Transverse colon (tissue), 4 donors: Measurements from ENCODE around the gene DPP10. TPM values are rescaled to one million over a fixed set of nuclear protein-coding genes. Genes with fewer than 3 reads are reported as not detected.
A peak's percentile ranks its signal among the peaks of the same experiment; 100 is the strongest.

Experiments used
- DNase-seq: peaks from one replicate; pipeline ENCODE4 v3.0.0-alpha.2; 2019
- H3K27ac ChIP-seq, 4 donors: fragments of 200-600 bp; sonication (generic); 2 replicates each; pipeline ENCODE4 v1.5.1; 2016 to 2018; ENCODE audit warnings: inconsistent platforms in 4 of 4
- H3K27me3 ChIP-seq: fragments of 200-600 bp; sonication (generic); 2 replicates; pipeline ENCODE4 v1.5.1; 2017; ENCODE audit warnings: inconsistent platforms
- H3K36me3 ChIP-seq, 4 donors: fragments of 200-600 bp; sonication (generic); 2 replicates each; pipeline ENCODE4 v1.5.1; 2017 to 2019; ENCODE audit warnings: inconsistent platforms in 4 of 4
- H3K4me1 ChIP-seq, 4 donors: fragments of 200-600 bp; sonication (generic); 2 replicates each; pipeline ENCODE4 v1.5.1; 2017 to 2020; ENCODE audit warnings: inconsistent platforms in 4 of 4
- H3K4me3 ChIP-seq, 4 donors: fragments of 200-600 bp; sonication (generic); 1 replicate in 1 of 4; 2 replicates in 3 of 4; pipeline versions ENCODE4 v1.5.1 to v1.6.1; 2017 to 2019; ENCODE audit warnings: inconsistent platforms in 4 of 4
- H3K9me3 ChIP-seq, 2 donors: fragments of 200-600 bp; sonication (generic); 2 replicates each; pipeline ENCODE4 v1.5.1; 2017 to 2019; ENCODE audit warnings: inconsistent platforms in 2 of 2
- CTCF ChIP-seq, 5 experiments: fragments of 200-600 bp in 3 of 5; fragments of 450-650 bp in 2 of 5; sonication (generic) in 3 of 5; IDR thresholded peaks; 1 replicate in 2 of 5; 2 replicates in 3 of 5; pipeline ENCODE4 v1.5.1; 2016 to 2017; ENCODE audit warnings: antibody characterized with exemption in 5 of 5, inconsistent platforms in 3 of 5, mild to moderate bottlenecking in 2 of 5, moderate library complexity in 1 of 5
- EP300 ChIP-seq: sonication (generic); formaldehyde crosslinking; IDR thresholded peaks from one replicate; pipeline ENCODE4 v1.6.1; 2017; ENCODE audit warnings: antibody characterized with exemption, low read depth
- POLR2A ChIP-seq: fragments of 450-650 bp; IDR thresholded peaks from one replicate; pipeline ENCODE4 v1.6.1; 2016; ENCODE audit warnings: antibody characterized with exemption, mild to moderate bottlenecking, moderate library complexity
- POLR2AphosphoS5 ChIP-seq, 3 donors: sonication (generic); formaldehyde crosslinking; IDR thresholded peaks; one replicate each; pipeline ENCODE4 v1.6.1; 2016; ENCODE audit warnings: antibody characterized with exemption in 3 of 3
- WGBS, 2 donors: methylation state at CpG; one replicate each; pipeline ENCODE4 v1.1.5; 2018; ENCODE audit warnings: low coverage in 1 of 2; 5-methylcytosine and 5-hydroxymethylcytosine counted together
- in situ Hi-C, 4 donors: fragments of 200-750 bp; cut with MboI; loops; one replicate each; pipeline versions ENCODE4 v1.15.0 to v1.15.1; 2017; ENCODE audit warnings: low sequenced_read_pairs in 3 of 4, low pct_ligation_motif_present in 1 of 4, low pct_unique_long_range_greater_than_20kb in 1 of 4
- intact Hi-C: fragments of 100-400 bp; cut with DNase I; formaldehyde crosslinking; loops from one replicate; pipeline ENCODE4 v1.15.1; 2023; ENCODE audit warnings: low total_unique reads
- total RNA-seq, 4 donors: library from RNA; depleted of rRNA; stranded (reverse); fragments of >200 nt; gene quantifications; one replicate each; pipeline ENCODE4 v1.1.0, GENCODE V29; 2016

Gene DPP10
- total RNA-seq, 4 donors from 2014 or later = 3.4 to 8.4 (median 7.0) TPM

- intact Hi-C loops (no loop called here), in situ Hi-C loops (loop anchor here in 1 of 4 donors (25.0 kb wide), 1 partner anchor 775 kb away; the partner anchor contains the start of gene SLC35F5)
- no peak overlapping the region for H3K27ac ChIP-seq
- TF ChIP-seq CTCF (IDR thresholded peaks at IDR 0.05) = no peak
- no peak for TF ChIP-seq EP300
- no peak for TF ChIP-seq POLR2AphosphoS5 (IDR thresholded peaks at IDR 0.05)
- TF ChIP-seq POLR2A = no peak
- DNase-seq = no peak
- 45 to 83% methylated on average over 1 of the region's 1 CpG for WGBS, 2 donors
- H3K27me3 ChIP-seq = no peaks in the 10 kb centered on the region
- peaks cover 0 to 6% (median under 1%) of the 10 kb centered on the region in 4 donors for H3K4me1 ChIP-seq
- H3K4me3 ChIP-seq = no peak overlapping the region
- no peaks in the 10 kb centered on the region for H3K9me3 ChIP-seq
- no peaks in the 10 kb centered on the region for H3K36me3 ChIP-seq
Observed at GRCh38 chr2:114537777-114538176, 95.3 kb downstream of the DPP10 start.

- DNase-seq = no peak
- H3K27ac ChIP-seq = peak overlapping the region; percentile 54 to 79 (median 69)
- 23 to 35% methylated on average over 2 of the region's 2 CpGs for WGBS, 2 donors
- H3K4me3 ChIP-seq = no peak overlapping the region
- peaks cover 0 to 41% (median 22%) of the 10 kb centered on the region in 4 donors for H3K4me1 ChIP-seq
- H3K9me3 ChIP-seq = no peaks in the 10 kb centered on the region
- in situ Hi-C loops = loop anchor here in 1 of 4 donors (25.0 kb wide), 1 partner anchor 780 kb away; the partner anchor contains the start of gene SLC35F5
- H3K36me3 ChIP-seq = no peaks in the 10 kb centered on the region
- TF ChIP-seq EP300 = no peak
- no peak for TF ChIP-seq CTCF (IDR thresholded peaks at IDR 0.05)
- no peak for TF ChIP-seq POLR2A
- no peak for TF ChIP-seq POLR2AphosphoS5 (IDR thresholded peaks at IDR 0.05)
- intact Hi-C loops = no loop called here
- no peaks in the 10 kb centered on the region for H3K27me3 ChIP-seq
Observed at GRCh38 chr2:114542695-114543094, 100.3 kb downstream of the DPP10 start.

GRCh38 chr2:114543236-114543766 lies 100.9 kb downstream of the DPP10 start:
- WGBS, 2 donors = 4 to 13% methylated on average over 7 of the region's 7 CpGs
- no peaks in the 10 kb centered on the region for H3K36me3 ChIP-seq
- in situ Hi-C loops (loop anchor here in 1 of 4 donors (25.0 kb wide), 1 partner anchor 781 kb away; the partner anchor contains the start of gene SLC35F5), intact Hi-C loops (no loop called here)
- H3K9me3 ChIP-seq = no peaks in the 10 kb centered on the region
- peak overlapping the region; percentile 54 to 79 (median 69) for H3K27ac ChIP-seq
- no peak overlapping the region for H3K4me3 ChIP-seq
- no peaks in the 10 kb centered on the region for H3K27me3 ChIP-seq
- TF ChIP-seq CTCF (IDR thresholded peaks at IDR 0.05) (peak; percentile 11 to 50 (median 31)), POLR2A (no peak)
- H3K4me1 ChIP-seq = peaks cover 0 to 41% (median 22%) of the 10 kb centered on the region in 4 donors
- peak; percentile 39 for DNase-seq

GRCh38 chr2:114545052-114545451 lies 102.6 kb downstream of the DPP10 start:
- Histone ChIP-seq H3K36me3 (no peaks in the 10 kb centered on the region), H3K27ac (peak overlapping the region in 1 of 4 donors; percentile 43), H3K27me3 (no peaks in the 10 kb centered on the region), H3K9me3 (no peaks in the 10 kb centered on the region), H3K4me1 (peaks cover 0 to 46% (median 22%) of the 10 kb centered on the region in 4 donors), H3K4me3 (no peak overlapping the region)
- TF ChIP-seq POLR2AphosphoS5 (IDR thresholded peaks at IDR 0.05) = no peak
- 96 to 100% methylated on average over 2 of the region's 2 CpGs for WGBS, 2 donors
- no peak for DNase-seq
- in situ Hi-C loops (loop anchor here in 1 of 4 donors (25.0 kb wide), 1 partner anchor 783 kb away; the partner anchor contains the start of gene SLC35F5), intact Hi-C loops (no loop called here)
